ENCODE measurements around the gene MAPKAPK2.
A peak's percentile ranks its signal among the peaks of the same experiment; 100 is the strongest.

MAPKAPK2 gene

DNA sequence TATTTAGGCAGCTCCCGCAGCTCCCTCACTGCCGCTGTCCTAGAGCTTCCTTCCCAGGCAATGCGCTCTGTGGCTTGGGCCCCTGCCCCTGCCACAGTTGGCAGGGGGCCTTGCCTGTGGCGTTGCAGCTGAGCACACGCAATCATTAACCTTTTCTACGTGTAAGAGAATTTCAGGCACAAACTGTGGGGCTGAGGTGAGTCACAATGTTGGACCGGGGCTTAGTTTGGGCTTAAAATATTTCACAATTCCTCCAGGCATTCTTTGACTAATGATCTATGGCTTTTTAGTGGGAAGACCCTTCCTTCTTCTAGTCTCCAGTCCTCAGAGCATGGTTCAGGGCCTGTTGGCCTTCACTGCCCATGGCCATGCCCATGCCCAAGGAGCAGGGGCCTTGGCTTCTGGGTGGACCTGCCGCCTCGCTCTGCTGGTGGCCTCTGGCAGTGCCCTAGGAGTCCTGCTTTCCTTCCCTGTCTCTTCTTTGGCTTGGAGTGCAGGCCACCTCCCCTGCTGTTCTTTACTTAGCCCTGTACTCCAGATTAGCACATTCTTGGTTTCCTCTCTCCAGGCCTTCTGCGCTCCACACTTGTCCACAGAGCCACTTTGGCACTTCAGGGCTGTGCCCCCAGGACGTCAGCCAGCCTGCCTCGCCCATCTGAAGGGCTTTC lies 39.2 kb downstream of the MAPKAPK2 start:
- no peak for DNase-seq

DNA sequence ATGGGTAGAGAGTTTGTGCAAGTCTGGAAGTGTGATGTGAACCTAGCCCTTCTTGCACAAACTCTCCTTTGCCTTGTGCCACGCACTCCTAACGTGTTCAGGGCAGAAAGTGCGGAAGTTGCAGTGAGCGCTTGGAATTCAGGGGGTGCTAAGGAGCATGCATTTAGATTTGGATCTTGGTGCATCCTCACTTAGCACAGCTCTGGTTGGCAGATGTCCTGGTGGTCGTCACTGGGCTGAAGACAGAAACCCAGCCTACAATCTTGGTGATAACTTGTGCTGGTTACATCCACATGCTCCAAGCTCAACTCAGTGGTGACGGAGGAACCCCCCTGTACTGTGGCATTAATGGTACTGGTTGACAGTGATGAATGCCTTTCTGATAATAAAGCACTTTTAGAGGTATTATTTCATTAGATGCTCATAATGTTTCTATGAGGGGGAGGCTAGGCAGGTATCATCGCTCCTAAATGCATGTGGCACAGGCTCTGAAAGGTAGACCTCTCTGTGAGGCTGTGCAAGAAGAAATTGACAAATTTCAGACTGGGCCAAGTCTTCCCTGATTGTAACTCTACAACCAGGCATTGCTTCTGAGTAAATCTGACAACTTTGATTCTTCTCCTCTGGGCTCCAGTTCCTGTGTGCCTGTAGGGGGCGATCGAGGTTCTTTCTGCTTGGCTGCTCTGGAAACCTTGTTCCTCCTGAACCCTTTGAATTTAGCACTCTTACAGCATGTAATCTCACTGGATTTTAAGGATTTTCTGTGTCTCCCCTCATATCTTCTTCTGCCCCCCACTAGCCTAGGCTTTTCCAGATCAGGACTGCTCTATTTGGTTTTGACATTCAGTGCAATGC lies 40.6 kb downstream of the MAPKAPK2 start:
- peak; percentile 62 for DNase-seq

DNA sequence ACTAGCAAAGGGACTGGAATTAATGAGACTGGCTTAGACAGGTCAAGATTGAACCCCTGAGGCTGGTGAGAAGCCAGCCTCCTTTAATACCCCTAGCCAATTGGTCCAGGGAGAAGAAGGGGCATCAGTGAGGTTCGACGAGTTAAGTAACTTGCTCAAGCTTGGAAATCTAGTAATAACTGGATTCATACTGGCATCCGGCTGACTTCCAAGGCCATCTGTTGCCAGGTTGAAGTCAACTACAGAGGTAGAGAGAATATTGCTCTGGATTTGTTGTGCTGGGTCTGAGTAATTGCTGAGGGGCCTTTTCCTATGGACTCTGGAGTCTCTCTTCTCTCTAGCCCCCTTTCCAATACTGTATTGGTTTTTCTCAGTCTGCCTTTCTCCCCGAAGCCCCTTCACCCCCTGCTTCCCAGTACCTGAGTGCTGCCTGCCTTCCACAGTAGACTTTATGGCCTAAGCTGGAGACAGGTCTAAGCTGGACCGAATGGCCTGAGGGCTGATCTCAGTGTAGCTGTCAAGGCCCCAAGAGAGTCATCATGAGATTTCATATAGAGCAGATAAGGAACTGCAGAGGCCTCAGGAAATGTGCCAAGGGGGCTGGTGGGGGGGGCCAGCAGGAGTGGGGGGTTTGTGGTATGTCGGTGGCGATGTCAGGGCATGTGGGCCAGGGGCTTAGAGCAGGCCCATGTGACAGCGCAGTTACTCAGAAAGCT lies 43.4 kb downstream of the MAPKAPK2 start:
- no peak for DNase-seq

DNA sequence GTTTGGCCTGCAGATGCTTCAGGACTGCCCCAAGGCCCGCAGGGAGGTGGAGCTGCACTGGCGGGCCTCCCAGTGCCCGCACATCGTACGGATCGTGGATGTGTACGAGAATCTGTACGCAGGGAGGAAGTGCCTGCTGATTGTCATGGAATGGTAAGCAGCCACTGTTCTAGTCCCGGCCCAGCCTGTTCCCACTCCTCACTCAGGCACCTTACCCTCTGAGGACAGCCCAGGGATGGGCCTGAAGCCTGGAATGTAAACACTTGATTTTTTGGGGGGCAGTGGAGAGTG lies 43.9 kb downstream of the MAPKAPK2 start:
- no peak for DNase-seq

DNA sequence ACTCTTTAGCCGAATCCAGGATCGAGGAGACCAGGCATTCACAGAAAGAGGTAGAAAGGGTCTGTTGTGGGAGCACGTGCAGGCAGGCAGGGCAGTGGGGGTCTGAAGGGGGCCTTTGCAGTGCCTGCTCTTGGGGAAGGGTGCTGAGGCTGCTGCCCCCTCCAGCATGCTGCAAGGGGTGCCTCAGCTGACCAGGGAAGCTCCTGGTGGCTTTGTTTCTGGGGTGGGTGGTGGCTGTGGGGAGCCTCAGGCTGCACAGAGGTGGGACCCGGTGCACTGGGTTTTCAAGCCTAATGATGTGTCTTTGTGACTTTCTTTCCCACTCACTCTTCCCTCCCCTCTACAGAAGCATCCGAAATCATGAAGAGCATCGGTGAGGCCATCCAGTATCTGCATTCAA lies 44.3 kb downstream of the MAPKAPK2 start:
- no peak for DNase-seq

DNA sequence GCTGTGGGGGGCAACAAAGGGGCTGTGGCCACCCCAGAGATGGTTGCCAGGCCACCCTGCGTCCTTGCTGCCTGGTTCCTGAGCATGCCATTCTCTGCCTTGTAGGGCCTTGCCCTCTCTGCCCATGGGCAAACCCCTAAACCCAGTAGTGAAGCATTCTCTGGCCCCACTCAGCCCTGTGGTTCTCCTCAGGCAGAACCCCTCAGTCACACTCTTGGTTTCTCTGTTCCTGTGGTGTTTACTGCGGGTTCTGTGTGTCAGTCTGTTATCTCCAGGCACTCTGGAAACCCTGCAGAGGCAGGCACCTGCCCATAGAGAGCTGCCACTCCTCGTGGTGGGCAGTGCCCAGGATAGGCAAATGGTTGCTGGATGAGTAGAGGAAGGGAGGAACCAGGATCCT lies 44.8 kb downstream of the MAPKAPK2 start:
- no peak for DNase-seq

DNA sequence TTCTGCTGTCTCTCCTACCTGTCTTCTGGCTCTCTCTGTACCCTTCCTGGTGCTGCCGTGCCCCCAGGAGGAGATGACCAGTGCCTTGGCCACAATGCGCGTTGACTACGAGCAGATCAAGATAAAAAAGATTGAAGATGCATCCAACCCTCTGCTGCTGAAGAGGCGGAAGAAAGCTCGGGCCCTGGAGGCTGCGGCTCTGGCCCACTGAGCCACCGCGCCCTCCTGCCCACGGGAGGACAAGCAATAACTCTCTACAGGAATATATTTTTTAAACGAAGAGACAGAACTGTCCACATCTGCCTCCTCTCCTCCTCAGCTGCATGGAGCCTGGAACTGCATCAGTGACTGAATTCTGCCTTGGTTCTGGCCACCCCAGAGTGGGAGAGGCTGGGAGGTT lies 47.8 kb downstream of the MAPKAPK2 start:
- DNase-seq: no peak

DNA sequence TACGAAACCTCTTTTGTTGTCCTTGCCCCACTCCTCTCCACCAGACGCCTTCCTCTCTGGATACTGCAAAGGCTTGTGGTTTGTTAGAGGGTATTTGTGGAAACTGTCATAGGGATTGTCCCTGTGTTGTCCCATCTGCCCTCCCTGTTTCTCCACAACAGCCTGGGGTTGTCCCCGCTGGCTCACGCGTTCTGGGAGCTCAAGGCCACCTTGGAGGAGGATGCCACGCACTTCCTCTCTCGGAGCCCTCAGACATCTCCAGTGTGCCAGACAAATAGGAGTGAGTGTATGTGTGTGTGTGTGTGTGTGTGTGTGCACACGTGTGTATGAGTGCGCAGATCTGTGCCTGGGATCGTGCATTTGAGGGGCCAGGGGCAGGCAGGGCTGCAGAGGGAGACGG lies 48.3 kb downstream of the MAPKAPK2 start:
- no peak for DNase-seq

DNA sequence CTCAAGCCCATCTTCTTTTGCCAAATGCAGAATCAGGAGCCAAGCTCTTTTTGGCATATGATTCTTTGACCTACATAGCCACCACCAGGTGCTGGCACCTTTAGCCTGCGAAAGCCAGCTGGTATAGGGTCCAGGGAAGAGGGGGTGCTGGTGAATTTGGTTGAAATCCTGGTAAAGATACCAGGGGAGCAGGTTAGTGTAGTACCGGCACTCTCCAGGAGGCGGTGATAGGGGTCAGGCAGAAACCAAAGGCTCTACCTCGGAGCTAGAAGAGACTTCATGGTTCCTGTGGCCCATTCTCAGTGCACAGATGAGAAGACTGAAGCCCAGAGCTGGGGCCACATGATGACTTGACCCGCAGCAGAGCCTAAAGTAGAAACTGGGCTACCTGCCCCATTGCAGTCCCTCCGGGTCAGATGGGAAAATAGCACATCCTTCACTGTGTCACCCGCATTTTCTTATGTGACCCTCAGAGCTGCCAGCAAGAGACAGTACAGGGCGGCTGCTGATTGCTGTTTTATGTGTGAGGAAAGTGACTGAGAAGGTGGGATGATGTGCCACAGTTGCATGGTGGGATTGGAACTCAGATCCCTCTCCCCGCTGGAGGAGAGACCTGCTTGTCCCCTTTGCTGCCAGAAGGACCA lies 49.9 kb downstream of the MAPKAPK2 start:
- DNase-seq: peak; percentile 70

DNA sequence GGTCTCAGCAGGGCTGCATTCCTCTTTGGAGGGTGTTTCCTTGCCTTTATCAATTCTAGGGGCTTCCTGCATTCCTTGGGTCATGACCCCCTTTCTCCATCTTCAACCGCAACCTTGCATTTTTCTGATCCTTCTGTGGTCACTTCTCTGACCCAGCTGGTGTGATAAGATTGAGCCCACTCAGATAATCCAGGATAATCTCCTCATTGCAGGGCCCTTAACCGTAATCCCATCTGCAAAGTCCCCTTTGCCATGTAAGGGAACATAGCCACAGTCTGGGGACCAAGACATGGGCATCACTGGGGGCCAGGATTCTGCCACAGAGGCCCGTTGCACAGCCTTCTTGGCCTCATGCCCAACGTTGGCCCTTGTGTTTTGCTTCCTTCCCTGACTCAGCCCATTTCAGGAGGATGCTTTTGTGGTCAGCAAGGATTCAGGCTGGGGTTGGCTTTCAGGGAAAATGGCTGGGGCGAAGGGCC lies 50.9 kb downstream of the MAPKAPK2 start:
- DNase-seq: no peak

DNA sequence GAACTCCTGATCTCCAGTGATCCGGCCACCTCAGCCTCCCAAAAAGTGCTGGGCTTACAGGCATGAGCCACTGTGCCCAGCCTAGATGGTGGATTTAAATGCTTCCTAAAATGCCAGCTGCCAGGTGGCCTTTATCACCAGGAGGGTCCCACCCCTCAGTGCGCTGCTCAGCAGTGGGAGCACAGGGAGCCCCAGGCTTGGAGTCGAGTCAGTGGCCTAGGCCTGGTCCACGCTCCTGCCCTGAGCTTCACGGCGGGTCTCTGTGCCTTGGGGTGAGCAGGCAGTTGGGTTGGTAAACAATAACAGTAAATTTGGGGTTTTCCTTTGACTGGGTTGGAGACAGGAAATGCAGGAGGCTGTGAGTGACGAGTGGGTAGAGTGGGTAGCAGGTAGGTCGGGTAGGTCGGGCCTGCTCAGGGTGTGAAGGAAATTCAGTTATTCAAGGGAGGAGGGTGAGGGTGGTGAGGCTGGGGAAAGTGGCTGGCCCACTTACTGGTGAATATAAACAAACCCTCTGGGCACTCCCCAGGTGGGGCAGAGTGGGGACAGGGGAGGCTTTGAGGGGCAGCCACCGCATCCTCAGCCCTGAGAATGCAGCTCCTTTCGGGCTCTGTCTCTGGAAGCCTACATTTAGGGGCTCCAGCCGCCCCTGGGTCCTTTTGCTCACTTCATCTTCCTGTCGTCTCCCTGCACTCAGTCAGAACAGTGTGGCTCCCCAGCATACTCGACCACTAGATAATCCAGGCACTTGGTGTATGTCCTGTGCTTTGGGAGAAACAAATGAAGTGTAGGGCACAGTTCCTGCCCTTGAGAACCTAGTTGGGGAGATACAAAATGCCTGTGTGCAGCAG lies 52.4 kb downstream of the MAPKAPK2 start:
- peak; percentile 78 for DNase-seq

DNA sequence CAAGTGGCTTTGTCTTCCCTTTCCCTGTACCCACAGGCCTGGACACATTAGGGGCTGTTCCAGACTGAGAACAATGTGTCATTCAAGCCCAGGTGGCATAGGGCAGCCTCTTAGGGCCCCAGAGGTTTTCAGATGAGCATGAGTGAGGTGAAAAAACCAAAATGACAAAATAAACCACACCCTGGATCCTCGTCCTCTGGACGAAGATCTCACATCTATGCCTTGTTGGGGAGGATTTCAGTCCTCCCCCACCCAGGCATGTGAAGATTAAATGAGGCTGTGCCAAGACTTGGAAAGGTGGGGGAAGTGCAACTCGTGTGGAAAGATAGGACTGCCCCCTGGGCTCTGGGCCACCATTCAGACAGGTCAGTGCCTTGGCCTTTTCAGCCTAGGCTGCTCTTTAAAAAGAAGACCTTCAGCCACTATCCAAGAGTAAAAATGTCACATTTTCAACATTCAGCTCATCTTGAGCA lies 53.1 kb downstream of the MAPKAPK2 start:
- peak; percentile 70 for DNase-seq

DNA sequence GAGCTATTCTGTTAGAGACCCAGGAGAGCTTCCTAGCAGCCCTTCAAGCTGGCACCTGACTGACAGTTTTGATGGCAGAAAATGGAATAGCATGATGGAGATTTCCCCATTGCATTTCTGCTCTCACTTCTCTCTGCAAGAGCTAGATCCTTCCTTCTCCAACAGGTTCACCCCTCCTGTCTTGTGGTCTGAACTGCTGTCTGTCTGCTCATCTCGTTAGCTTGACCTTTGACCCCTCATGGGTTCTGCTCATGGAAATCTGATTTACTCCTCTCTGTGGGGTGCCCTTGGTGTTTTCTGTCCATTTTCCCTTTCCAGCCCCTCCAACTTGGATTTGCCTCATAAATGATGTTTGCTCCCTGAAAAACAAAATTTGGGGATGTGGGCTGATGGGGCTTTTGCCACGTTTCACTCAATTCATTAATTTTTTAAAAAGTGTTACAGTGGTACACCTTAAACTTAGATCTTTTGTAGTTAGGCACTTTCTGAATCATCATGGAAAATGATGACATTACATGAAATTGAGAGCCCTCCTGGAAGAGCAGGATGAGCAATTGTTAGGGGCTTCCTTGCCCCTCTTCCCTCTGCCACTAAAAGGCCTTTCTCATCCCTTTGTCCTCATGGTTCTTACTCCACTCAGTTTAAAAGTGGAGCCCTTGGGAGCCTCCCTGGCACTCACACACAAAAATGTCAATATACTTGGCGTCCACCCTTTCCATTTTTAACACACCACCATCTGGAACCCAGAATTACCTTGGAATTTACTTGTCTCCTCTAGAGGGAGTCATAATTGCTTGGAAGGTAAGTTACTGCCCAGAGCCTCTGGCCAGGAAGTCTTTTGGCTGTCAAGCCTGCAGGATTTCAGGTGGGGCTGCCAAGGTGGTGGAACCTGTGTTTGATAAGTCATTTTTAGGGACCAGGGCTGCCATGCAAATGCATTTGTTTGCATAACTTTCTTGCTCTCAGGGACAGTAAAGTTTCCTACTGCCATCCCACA lies 54.0 kb downstream of the MAPKAPK2 start:
- no peak for DNase-seq

DNA sequence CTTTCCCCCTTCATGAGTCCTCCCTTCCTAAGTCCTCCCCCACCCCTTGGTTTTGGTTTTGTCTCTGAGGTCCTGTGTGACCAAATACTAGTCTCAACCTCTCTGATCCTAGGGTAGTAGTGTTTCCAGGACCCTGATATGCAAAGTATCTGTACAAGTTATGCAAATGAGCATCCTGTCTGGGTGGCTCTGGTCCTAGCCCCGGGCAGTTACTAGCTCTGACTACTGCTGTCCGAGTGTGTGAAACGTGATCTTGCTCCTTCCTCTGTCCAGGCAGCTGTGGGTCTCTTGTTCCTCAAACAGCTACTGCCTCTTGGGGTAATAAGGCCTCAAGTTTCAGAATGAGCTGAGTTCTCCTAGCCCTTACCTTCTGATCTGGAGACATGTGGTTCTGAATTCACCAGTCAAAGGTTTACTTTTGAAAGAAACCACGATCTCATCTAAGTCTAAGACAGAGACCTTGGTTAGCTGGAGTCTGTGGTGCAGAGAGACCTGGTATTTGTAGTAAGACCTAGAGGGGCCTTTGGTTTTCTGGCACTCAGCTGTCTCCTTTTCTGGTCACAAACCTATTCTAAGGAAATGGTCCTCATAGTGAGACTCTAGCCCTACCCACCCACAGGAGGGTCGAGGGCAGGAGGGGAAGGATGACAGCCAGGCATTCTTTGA lies 54.8 kb downstream of the MAPKAPK2 start:
- DNase-seq: peak; percentile 87

DNA sequence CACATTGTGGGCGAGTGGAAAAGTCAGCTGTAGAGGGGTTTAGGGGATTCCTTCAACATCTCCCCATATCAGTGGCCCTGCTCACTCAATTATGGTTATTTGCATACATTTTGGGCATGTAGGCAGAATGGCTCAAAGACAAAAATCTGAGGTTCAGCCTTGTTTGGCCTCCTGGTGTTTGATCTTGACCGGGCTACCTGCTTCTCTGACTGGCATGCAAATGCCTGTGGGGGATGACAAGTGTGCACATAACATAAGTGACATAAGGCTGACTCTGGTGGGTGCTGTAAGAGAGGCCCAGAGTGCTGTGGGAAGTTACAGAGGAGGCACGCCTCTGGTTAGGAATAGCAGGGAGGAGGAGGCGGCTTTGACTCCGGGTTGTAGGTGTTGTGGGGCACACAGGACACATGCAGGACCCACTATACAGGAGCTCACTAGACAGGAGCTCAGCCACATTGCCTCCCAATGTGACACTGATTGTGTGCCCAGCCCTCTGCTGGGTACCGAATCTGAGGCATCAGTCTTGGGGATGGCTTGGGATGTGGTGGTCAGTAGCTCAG lies 56.5 kb downstream of the MAPKAPK2 start:
- DNase-seq: no peak

DNA sequence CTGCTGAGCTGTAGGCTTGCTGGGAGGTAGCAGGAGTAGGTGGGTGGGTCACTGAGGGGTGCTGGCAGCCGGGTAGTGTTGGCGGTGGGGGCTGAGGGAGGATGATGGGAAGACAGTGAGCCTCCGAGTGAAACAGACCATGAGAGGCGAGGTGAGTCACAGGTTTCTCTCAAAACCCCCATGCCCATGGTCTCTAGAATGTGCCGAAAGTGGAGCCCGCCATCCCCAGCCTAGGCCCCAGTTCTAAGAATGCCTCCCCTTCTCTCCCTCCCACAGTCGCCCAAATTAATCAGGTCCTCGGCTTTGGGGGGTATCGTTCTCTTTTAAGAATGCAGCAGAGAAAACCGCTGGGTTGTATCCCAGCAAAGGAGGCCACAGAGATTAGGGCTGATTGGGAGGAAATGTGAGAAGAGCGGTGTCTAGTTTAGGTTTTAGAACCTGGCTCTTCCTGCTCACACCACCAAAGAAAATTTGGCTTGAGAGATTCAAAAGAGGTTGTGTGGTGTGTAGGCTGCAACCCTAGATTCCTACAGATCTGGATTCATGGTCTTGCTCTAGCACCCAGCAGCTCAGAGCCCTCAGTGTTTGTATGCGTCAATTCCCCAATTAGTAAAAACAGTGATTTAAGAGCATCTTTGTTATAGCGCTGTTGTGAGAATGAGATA lies 58.1 kb downstream of the MAPKAPK2 start:
- peak; percentile 55 for DNase-seq

DNA sequence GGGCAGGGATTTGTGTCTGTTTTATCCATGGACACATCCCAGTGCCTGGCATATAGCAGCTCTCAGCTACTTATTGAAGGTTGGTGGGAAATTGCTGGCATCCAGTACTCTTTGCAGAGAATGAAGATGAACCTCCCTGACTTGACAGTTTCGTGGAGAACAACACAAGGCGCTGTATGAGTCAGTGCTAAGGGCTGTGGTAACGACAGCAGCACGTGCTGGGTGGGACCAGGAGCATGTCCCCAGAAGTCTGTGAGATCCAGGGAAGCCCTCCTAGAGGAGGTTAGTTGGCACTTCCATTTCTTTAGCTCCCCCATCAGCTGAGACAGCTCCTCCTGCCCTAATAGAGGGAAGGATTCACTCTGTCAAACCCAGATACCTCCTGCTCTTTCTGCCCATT lies 60.0 kb downstream of the MAPKAPK2 start:
- peak; percentile 75 for DNase-seq

DNA sequence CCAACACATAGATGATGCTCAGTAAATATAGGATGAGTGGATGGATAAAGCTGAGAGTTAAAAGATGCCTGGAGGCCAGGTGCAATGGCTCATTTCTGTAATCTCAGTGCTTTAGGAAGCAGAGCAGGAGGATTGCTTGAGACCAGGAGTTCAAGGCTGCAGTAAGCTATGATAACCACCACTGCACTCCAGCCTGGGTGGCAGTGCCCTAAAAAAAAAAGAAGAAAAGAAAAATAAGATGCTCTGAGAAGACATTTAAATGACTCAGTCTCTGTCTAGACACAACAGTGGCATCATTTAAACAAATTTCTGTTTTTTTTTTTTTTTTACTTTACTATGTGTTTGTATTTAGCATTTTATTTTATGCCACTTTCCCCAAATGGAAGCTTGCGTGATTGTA lies 60.6 kb downstream of the MAPKAPK2 start:
- DNase-seq: no peak

DNA sequence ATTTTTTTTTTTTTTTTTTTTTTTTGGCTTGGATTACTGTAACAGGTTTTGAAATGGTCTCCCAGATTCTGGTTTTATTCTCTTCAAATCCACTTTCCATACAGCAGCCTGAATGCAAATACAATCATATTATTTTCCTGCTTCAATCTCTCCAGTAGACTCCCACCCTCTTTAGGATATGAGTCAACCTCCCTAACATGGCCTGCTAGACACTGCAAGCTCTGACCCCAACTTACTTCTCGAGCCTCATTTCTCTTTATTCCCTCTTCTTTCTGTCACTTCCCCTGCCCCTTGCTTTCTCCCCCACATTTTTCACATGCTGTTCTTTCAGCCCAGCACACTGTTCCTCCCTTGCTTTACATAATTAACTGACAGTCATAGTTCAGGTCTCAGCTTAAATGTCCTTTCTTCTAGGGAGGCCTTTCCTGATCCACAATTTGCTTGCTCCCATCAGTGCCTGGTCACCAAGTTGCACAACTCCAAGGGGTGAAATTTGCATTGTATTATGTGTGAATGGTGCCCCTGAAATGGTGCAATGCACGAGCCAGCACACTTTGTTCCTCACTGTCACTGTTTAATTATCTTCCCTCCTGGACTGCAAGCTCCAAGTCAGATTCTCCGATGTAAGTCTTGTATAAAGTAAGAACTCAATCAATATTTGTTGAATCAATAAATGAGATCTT lies 63.8 kb downstream of the MAPKAPK2 start:
- DNase-seq: no peak

Data from activated CD4-positive, alpha-beta T cell treated with anti-CD3 and anti-CD28 coated beads, Interleukin-2, amount 50 U/mL, for 16 hours (primary cell).